ENCODE data around the gene TSPAN7. TPM values are rescaled to one million over a fixed set of nuclear protein-coding genes. Genes with fewer than 3 reads are reported as not detected.

TSPAN7 gene
- total and polyA plus RNA-seq, 4 donors = 6.2 to 71.1 (median 23.7) TPM

- intact Hi-C loops (cut with DNase I) = no loop called here
- ATAC-seq (ENCODE audit: low FRiP score) = no peak
- no peaks in the 10 kb centered on the region for H3K9me3 ChIP-seq (ENCODE audit: control insufficient read depth, low read length)
- H3K4me3 ChIP-seq (ENCODE audit: low read length in 2 of 2) = no peak overlapping the region
- WGBS, 2 donors = 64 to 73% methylated on average over 6 of the region's 6 CpGs
- no peaks in the 10 kb centered on the region for H3K27me3 ChIP-seq (ENCODE audit: control insufficient read depth in 1 of 2, insufficient read depth in 2 of 2, low read length in 1 of 2)
- no peak for DNase-seq
- no peaks in the 10 kb centered on the region for H3K4me1 ChIP-seq (ENCODE audit: control insufficient read depth in 1 of 2, insufficient read depth in 2 of 2, low read length in 2 of 2)
- H3K27ac ChIP-seq (ENCODE audit: low read depth in 1 of 2, low read length in 2 of 2) = no peak overlapping the region
- no peaks in the 10 kb centered on the region for H3K36me3 ChIP-seq (ENCODE audit: control insufficient read depth in 1 of 2, insufficient read depth in 2 of 2, low read length in 1 of 2)
Measured at GRCh38 chrX:38660395-38661102, 99.2 kb downstream of the TSPAN7 start.

DNA sequence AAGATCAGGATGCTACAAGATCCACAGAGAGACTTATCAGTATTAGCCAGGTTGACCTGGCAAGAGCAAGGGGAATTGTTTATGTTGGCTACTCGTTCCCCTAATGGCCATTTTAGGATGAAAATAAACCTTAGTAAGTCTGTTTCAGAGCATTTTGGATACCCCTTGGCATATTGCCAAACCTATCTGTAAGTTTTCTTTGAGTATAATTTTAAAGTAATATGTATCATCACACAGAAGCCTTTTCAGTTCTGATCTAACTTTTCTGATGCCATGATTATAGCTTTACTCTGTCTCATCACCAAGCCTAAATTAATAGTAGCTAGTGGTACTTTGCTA, 99.7 kb downstream of the TSPAN7 start:
- H3K4me3 ChIP-seq (ENCODE audit: low read length in 2 of 2) = no peak overlapping the region
- H3K27ac ChIP-seq (ENCODE audit: low read depth in 1 of 2, low read length in 2 of 2) = no peak overlapping the region
- no peaks in the 10 kb centered on the region for H3K9me3 ChIP-seq (ENCODE audit: control insufficient read depth, low read length)
- no peaks in the 10 kb centered on the region for H3K36me3 ChIP-seq (ENCODE audit: control insufficient read depth in 1 of 2, insufficient read depth in 2 of 2, low read length in 1 of 2)
- H3K27me3 ChIP-seq (ENCODE audit: control insufficient read depth in 1 of 2, insufficient read depth in 2 of 2, low read length in 1 of 2) = no peaks in the 10 kb centered on the region
- no peaks in the 10 kb centered on the region for H3K4me1 ChIP-seq (ENCODE audit: control insufficient read depth in 1 of 2, insufficient read depth in 2 of 2, low read length in 2 of 2)
- 38 to 44% methylated on average over 1 of the region's 1 CpG for WGBS, 2 donors
- DNase-seq (no peak), ATAC-seq (ENCODE audit: low FRiP score) (no peak)
- intact Hi-C loops (cut with DNase I) = no loop called here

DNA sequence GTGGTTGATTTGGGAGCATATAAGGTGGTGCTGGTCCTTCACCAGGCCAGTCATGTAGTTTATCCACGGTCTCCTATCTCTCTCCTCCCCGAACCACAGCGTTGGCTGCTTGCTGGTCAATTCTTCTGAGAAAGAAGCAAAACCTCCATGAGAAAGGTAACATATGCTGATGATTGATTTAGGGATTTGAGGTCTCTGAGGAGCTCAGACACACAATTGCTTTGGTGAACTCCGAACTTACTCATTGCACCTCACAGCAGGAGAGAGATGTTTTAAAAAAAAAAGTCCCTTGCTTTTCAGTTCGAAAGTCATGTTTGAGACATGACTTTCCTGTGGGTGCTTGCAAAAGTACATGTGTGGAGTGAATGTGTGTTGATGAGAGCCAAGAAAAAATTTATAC, 100.2 kb downstream of the TSPAN7 start:
- no peak overlapping the region for H3K4me3 ChIP-seq (ENCODE audit: low read length in 2 of 2)
- 73 to 89% methylated on average over 5 of the region's 5 CpGs for WGBS, 2 donors
- H3K36me3 ChIP-seq (ENCODE audit: control insufficient read depth in 1 of 2, insufficient read depth in 2 of 2, low read length in 1 of 2) = no peaks in the 10 kb centered on the region
- intact Hi-C loops (cut with DNase I) = no loop called here
- no peaks in the 10 kb centered on the region for H3K4me1 ChIP-seq (ENCODE audit: control insufficient read depth in 1 of 2, insufficient read depth in 2 of 2, low read length in 2 of 2)
- H3K27me3 ChIP-seq (ENCODE audit: control insufficient read depth in 1 of 2, insufficient read depth in 2 of 2, low read length in 1 of 2) = no peaks in the 10 kb centered on the region
- H3K9me3 ChIP-seq (ENCODE audit: control insufficient read depth, low read length) = no peaks in the 10 kb centered on the region
- ATAC-seq (ENCODE audit: low FRiP score) = no peak
- H3K27ac ChIP-seq (ENCODE audit: low read depth in 1 of 2, low read length in 2 of 2) = no peak overlapping the region
- no peak for DNase-seq

- no peak for ATAC-seq (ENCODE audit: low FRiP score)
- peaks cover 1% of the 10 kb centered on the region for H3K9me3 ChIP-seq (ENCODE audit: control insufficient read depth, low read length)
Measured at GRCh38 chrX:38662640-38663039, 101.3 kb downstream of the TSPAN7 start.

DNA sequence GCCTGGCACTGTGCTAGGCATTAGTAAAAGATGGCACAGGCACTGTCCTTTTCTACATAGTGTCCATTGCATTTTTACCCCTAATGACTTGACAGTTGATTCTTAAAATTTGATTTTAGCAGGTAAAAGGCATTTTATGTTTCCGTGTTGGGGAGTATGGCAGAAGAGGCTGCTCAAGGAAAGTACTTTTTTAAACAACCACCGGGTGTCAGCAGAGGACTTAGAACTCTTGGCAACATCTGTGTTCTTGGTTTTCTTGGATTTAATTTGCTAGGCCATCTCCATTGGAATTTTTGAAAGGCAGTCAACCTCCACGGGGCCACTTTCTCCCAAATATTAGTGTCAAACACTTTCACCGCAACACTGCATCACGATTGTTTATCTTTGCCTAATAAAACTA, 102.9 kb downstream of the TSPAN7 start:
- Histone ChIP-seq H3K36me3 (ENCODE audit: control insufficient read depth in 1 of 2, insufficient read depth in 2 of 2, low read length in 1 of 2) (no peaks in the 10 kb centered on the region), H3K27ac (ENCODE audit: low read depth in 1 of 2, low read length in 2 of 2) (no peak overlapping the region), H3K4me1 (ENCODE audit: control insufficient read depth in 1 of 2, insufficient read depth in 2 of 2, low read length in 2 of 2) (no peaks in the 10 kb centered on the region), H3K27me3 (ENCODE audit: control insufficient read depth in 1 of 2, insufficient read depth in 2 of 2, low read length in 1 of 2) (no peaks in the 10 kb centered on the region), H3K9me3 (ENCODE audit: control insufficient read depth, low read length) (peaks cover 1% of the 10 kb centered on the region), H3K4me3 (ENCODE audit: low read length in 2 of 2) (no peak overlapping the region)
- intact Hi-C loops (cut with DNase I) = no loop called here
- DNase-seq = no peak
- WGBS, 2 donors = 9 to 13% methylated on average over 5 of the region's 5 CpGs
- no peak for ATAC-seq (ENCODE audit: low FRiP score)

More at GRCh38 chrX:38662640-38663039, 101.3 kb downstream of the TSPAN7 start:
- Histone ChIP-seq H3K4me3 (ENCODE audit: low read length in 2 of 2) (no peak overlapping the region), H3K36me3 (ENCODE audit: control insufficient read depth in 1 of 2, insufficient read depth in 2 of 2, low read length in 1 of 2) (no peaks in the 10 kb centered on the region), H3K4me1 (ENCODE audit: control insufficient read depth in 1 of 2, insufficient read depth in 2 of 2, low read length in 2 of 2) (no peaks in the 10 kb centered on the region), H3K27me3 (ENCODE audit: control insufficient read depth in 1 of 2, insufficient read depth in 2 of 2, low read length in 1 of 2) (no peaks in the 10 kb centered on the region), H3K27ac (ENCODE audit: low read depth in 1 of 2, low read length in 2 of 2) (no peak overlapping the region)
- no peak for DNase-seq
- 42 to 72% methylated on average over 2 of the region's 2 CpGs for WGBS, 2 donors
- intact Hi-C loops (cut with DNase I) = no loop called here

- intact Hi-C loops (cut with DNase I) = no loop called here
- ATAC-seq (ENCODE audit: low FRiP score) (no peak), DNase-seq (no peak)
- Histone ChIP-seq H3K4me3 (ENCODE audit: low read length in 2 of 2) (no peak overlapping the region), H3K36me3 (ENCODE audit: control insufficient read depth in 1 of 2, insufficient read depth in 2 of 2, low read length in 1 of 2) (no peaks in the 10 kb centered on the region), H3K27ac (ENCODE audit: low read depth in 1 of 2, low read length in 2 of 2) (no peak overlapping the region), H3K4me1 (ENCODE audit: control insufficient read depth in 1 of 2, insufficient read depth in 2 of 2, low read length in 2 of 2) (no peaks in the 10 kb centered on the region), H3K27me3 (ENCODE audit: control insufficient read depth in 1 of 2, insufficient read depth in 2 of 2, low read length in 1 of 2) (no peaks in the 10 kb centered on the region), H3K9me3 (ENCODE audit: control insufficient read depth, low read length) (peaks cover 1% of the 10 kb centered on the region)
Measured at GRCh38 chrX:38666909-38667308, 105.6 kb downstream of the TSPAN7 start.

GRCh38 chrX:38668771-38669170, 107.4 kb downstream of the TSPAN7 start:
- Histone ChIP-seq H3K4me3 (ENCODE audit: low read length in 2 of 2) (no peak overlapping the region), H3K9me3 (ENCODE audit: control insufficient read depth, low read length) (peaks cover 1% of the 10 kb centered on the region), H3K4me1 (ENCODE audit: control insufficient read depth in 1 of 2, insufficient read depth in 2 of 2, low read length in 2 of 2) (no peaks in the 10 kb centered on the region), H3K27ac (ENCODE audit: low read depth in 1 of 2, low read length in 2 of 2) (no peak overlapping the region), H3K36me3 (ENCODE audit: control insufficient read depth in 1 of 2, insufficient read depth in 2 of 2, low read length in 1 of 2) (no peaks in the 10 kb centered on the region), H3K27me3 (ENCODE audit: control insufficient read depth in 1 of 2, insufficient read depth in 2 of 2, low read length in 1 of 2) (no peaks in the 10 kb centered on the region)
- ATAC-seq (ENCODE audit: low FRiP score) (no peak), DNase-seq (no peak)
- intact Hi-C loops (cut with DNase I) = no loop called here
- WGBS, 2 donors = 93 to 98% methylated on average over 1 of the region's 1 CpG

GRCh38 chrX:38669428-38669827, 108.1 kb downstream of the TSPAN7 start:
- no peak overlapping the region for H3K4me3 ChIP-seq (ENCODE audit: low read length in 2 of 2)
- H3K27ac ChIP-seq (ENCODE audit: low read depth in 1 of 2, low read length in 2 of 2) = no peak overlapping the region
- no peak for ATAC-seq (ENCODE audit: low FRiP score)
- H3K36me3 ChIP-seq (ENCODE audit: control insufficient read depth in 1 of 2, insufficient read depth in 2 of 2, low read length in 1 of 2) = no peaks in the 10 kb centered on the region
- intact Hi-C loops (cut with DNase I) = no loop called here
- no peaks in the 10 kb centered on the region for H3K4me1 ChIP-seq (ENCODE audit: control insufficient read depth in 1 of 2, insufficient read depth in 2 of 2, low read length in 2 of 2)
- WGBS, 2 donors = 57 to 80% methylated on average over 4 of the region's 4 CpGs
- no peaks in the 10 kb centered on the region for H3K27me3 ChIP-seq (ENCODE audit: control insufficient read depth in 1 of 2, insufficient read depth in 2 of 2, low read length in 1 of 2)
- DNase-seq = no peak
- peaks cover 1% of the 10 kb centered on the region for H3K9me3 ChIP-seq (ENCODE audit: control insufficient read depth, low read length)

DNA sequence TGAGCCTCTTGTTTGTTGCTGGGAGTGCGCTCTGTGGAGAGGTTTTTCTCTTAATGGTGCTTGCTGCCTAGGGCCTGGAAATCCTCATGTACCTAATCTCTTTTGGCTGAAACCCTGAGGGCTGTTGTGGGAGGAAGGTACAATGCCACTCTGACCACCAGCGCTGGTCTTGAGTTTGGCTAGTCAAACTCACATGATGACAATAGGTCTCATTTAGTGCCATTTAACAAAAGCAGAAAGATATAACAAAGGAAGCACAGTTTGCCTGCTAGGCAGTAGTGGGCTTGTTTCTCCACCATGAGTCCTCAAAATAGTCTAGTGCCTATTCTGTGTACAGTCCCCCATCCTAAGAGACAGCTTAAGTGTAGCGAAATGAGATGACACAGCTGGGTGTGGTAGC, 111.3 kb downstream of the TSPAN7 start:
- WGBS, 2 donors = 81 to 98% methylated on average over 3 of the region's 3 CpGs
- H3K36me3 ChIP-seq (ENCODE audit: control insufficient read depth in 1 of 2, insufficient read depth in 2 of 2, low read length in 1 of 2) = no peaks in the 10 kb centered on the region
- H3K9me3 ChIP-seq (ENCODE audit: control insufficient read depth, low read length) = no peaks in the 10 kb centered on the region
- H3K4me3 ChIP-seq (ENCODE audit: low read length in 2 of 2) = no peak overlapping the region
- DNase-seq (no peak), ATAC-seq (ENCODE audit: low FRiP score) (no peak)
- intact Hi-C loops (cut with DNase I) = no loop called here
- H3K4me1 ChIP-seq (ENCODE audit: control insufficient read depth in 1 of 2, insufficient read depth in 2 of 2, low read length in 2 of 2) = no peaks in the 10 kb centered on the region
- H3K27me3 ChIP-seq (ENCODE audit: control insufficient read depth in 1 of 2, insufficient read depth in 2 of 2, low read length in 1 of 2) = no peaks in the 10 kb centered on the region
- no peak overlapping the region for H3K27ac ChIP-seq (ENCODE audit: low read depth in 1 of 2, low read length in 2 of 2)

All from aorta (tissue), 5 donors.